ENCODE measurements around the gene ING3. TPM values are rescaled to one million over a fixed set of nuclear protein-coding genes. Genes with fewer than 3 reads are reported as not detected.

Gene ING3
- total RNA-seq (2014; rRNA removed; shearing (Covaris generic)): 13.9 and 17.4 TPM in 2 replicates
- 13.1 and 15.9 TPM in 2 replicates for polyA plus RNA-seq (2014; cell fraction: nucleus; rRNA removed)

- peak; percentile 98 for DNase-seq (ENCODE audit: extremely low read depth, low read depth)
Measured at GRCh38 chr7:120950539-120951308, at the start of gene ING3. Gene ING3, plus strand, starts transcription at chr7:120950777. Its CDS starts 120 bp downstream, at chr7:120950897.

GRCh38 chr7:120915314-120916105 lies 35.1 kb upstream of the ING3 start:
- no peak for DNase-seq (ENCODE audit: extremely low read depth, low read depth)

GRCh38 chr7:120916121-120916520 lies 34.5 kb upstream of the ING3 start:
- DNase-seq (ENCODE audit: extremely low read depth, low read depth): no peak

GRCh38 chr7:120916538-120916937 lies 34.0 kb upstream of the ING3 start:
- DNase-seq (ENCODE audit: extremely low read depth, low read depth): no peak

GRCh38 chr7:120919466-120919865 lies 31.1 kb upstream of the ING3 start:
- no peak for DNase-seq (ENCODE audit: extremely low read depth, low read depth)

- no peak for DNase-seq (ENCODE audit: extremely low read depth, low read depth)
Measured at GRCh38 chr7:120920034-120920433, 30.5 kb upstream of the ING3 start.

- no peak for DNase-seq (ENCODE audit: extremely low read depth, low read depth)
Measured at GRCh38 chr7:120920591-120921274, 29.8 kb upstream of the ING3 start.

- no peak for DNase-seq (ENCODE audit: extremely low read depth, low read depth)
Measured at GRCh38 chr7:120924837-120925236, 25.7 kb upstream of the ING3 start.

GRCh38 chr7:120925392-120925791 lies 25.2 kb upstream of the ING3 start:
- DNase-seq (ENCODE audit: extremely low read depth, low read depth): no peak

GRCh38 chr7:120926943-120927346 lies 23.6 kb upstream of the ING3 start:
- DNase-seq (ENCODE audit: extremely low read depth, low read depth): no peak

- no peak for DNase-seq (ENCODE audit: extremely low read depth, low read depth)
Measured at GRCh38 chr7:120927454-120928103, 23.0 kb upstream of the ING3 start.

- no peak for DNase-seq (ENCODE audit: extremely low read depth, low read depth)
Measured at GRCh38 chr7:120931243-120931642, 19.3 kb upstream of the ING3 start.

- no peak for DNase-seq (ENCODE audit: extremely low read depth, low read depth)
Measured at GRCh38 chr7:120933475-120933874, 17.1 kb upstream of the ING3 start.

- no peak for DNase-seq (ENCODE audit: extremely low read depth, low read depth)
Measured at GRCh38 chr7:120939345-120939744, 11.2 kb upstream of the ING3 start.

GRCh38 chr7:120941064-120941463 lies 9.5 kb upstream of the ING3 start:
- peak; percentile 16 for DNase-seq (ENCODE audit: extremely low read depth, low read depth)

- DNase-seq (ENCODE audit: extremely low read depth, low read depth): no peak
Measured at GRCh38 chr7:120941856-120942255, 8.7 kb upstream of the ING3 start.

- DNase-seq (ENCODE audit: extremely low read depth, low read depth): no peak
Measured at GRCh38 chr7:120942861-120943260, 7.7 kb upstream of the ING3 start.

- no peak for DNase-seq (ENCODE audit: extremely low read depth, low read depth)
Measured at GRCh38 chr7:120944826-120945562, 5.6 kb upstream of the ING3 start.

GRCh38 chr7:120947980-120948379 lies 2.6 kb upstream of the ING3 start:
- no peak for DNase-seq (ENCODE audit: extremely low read depth, low read depth)

GRCh38 chr7:120949393-120949911 lies 1.1 kb upstream of the ING3 start:
- DNase-seq (ENCODE audit: extremely low read depth, low read depth): no peak
